OCI-LY7 (cell line): ENCODE results near the gene DPYSL5.

ENCODE experiments used
- EZH2phosphoT487 ChIP-seq: fragments of 200-600 bp; sonication (generic); IDR thresholded peaks from 2 replicates; pipeline ENCODE4 v1.6.1; 2018; ENCODE audit warnings: low read depth, borderline replicate concordance, mild to moderate bottlenecking, mixed run types, antibody characterized with exemption, low read length, moderate library complexity, mixed read lengths
- TF ChIP-seq, protein P1 (sequence below): fragments of 200-600 bp; sonication (generic); conservative IDR thresholded peaks from 2 replicates; pipeline ENCODE4 v1.5.1; 2014; ENCODE audit warnings: mild to moderate bottlenecking, antibody characterized with exemption, low read length, moderate library complexity, mixed read lengths

DNA sequence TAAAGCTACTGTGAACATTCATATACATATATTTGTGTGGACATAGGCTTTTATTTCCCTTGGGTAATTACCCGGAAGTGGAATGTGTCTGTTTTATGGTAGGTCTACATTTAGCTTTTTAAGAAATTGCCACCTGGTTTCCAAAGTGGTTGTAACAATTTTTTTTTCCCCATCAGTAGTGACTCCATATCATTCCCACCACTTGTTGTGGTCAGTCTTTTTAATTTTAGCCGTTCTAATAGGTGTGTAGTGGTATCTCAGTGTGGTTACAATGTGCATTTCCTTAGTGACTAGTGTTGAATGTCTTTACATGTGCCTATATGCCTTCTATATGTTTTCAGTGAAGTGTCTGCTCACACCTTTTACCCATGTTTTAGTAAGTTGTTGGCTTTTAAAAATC lies 62.2 kb downstream of the DPYSL5 start:
- TF ChIP-seq, protein P1, sequence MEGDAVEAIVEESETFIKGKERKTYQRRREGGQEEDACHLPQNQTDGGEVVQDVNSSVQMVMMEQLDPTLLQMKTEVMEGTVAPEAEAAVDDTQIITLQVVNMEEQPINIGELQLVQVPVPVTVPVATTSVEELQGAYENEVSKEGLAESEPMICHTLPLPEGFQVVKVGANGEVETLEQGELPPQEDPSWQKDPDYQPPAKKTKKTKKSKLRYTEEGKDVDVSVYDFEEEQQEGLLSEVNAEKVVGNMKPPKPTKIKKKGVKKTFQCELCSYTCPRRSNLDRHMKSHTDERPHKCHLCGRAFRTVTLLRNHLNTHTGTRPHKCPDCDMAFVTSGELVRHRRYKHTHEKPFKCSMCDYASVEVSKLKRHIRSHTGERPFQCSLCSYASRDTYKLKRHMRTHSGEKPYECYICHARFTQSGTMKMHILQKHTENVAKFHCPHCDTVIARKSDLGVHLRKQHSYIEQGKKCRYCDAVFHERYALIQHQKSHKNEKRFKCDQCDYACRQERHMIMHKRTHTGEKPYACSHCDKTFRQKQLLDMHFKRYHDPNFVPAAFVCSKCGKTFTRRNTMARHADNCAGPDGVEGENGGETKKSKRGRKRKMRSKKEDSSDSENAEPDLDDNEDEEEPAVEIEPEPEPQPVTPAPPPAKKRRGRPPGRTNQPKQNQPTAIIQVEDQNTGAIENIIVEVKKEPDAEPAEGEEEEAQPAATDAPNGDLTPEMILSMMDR, result no peak
- TF ChIP-seq EZH2phosphoT487, result no peak
